Neural crest cell (in vitro differentiated cells): Measurements from ENCODE around the gene SERGEF. TPM values are rescaled to one million over a fixed set of nuclear protein-coding genes. Genes with fewer than 3 reads are reported as not detected.
A peak's percentile ranks its signal among the peaks of the same experiment; 100 is the strongest.

Experiments
- DNase-seq: peaks from one replicate; pipeline ENCODE4 v3.0.0; 2021; ENCODE audit warnings: low read depth, mixed read lengths, low spot score
- H3K27ac Mint-ChIP-seq: one replicate; pipeline ENCODE4 v1.8.0; 2021; ENCODE audit warnings: mild to moderate bottlenecking, mixed read lengths; ENCODE audit not compliant: unreplicated experiment
- H3K27me3 Mint-ChIP-seq: 2 replicates; pipeline ENCODE4 v1.8.0; 2021; ENCODE audit warnings: low read depth, mild to moderate bottlenecking, mixed read lengths
- H3K36me3 Mint-ChIP-seq: 2 replicates; pipeline ENCODE4 v1.8.0; 2021; ENCODE audit warnings: low read depth, mild to moderate bottlenecking, mixed read lengths
- H3K4me1 Mint-ChIP-seq: 2 replicates; pipeline ENCODE4 v1.8.0; 2021; ENCODE audit warnings: mixed read lengths
- H3K4me3 Mint-ChIP-seq: one replicate; pipeline ENCODE4 v1.8.0; 2021; ENCODE audit warnings: mild to moderate bottlenecking, mixed read lengths
- H3K9me3 Mint-ChIP-seq: 2 replicates; pipeline ENCODE4 v1.8.0; 2021; ENCODE audit warnings: mixed read lengths
- CTCF ChIP-seq: fragments of 200-600 bp; sonication (generic); conservative IDR thresholded peaks from 2 replicates; pipeline ENCODE4 v1.5.0; 2021; ENCODE audit warnings: antibody characterized with exemption, mild to moderate bottlenecking
- total RNA-seq: library from RNA; stranded (reverse); gene quantifications from 2 replicates; pipeline ENCODE4 v1.2.1, GENCODE V29; 2021

Gene SERGEF
- total RNA-seq, 1 donor from 2014 or later, result 29.6 TPM

GRCh38 chr11:17743026-17743807, 269.6 kb downstream of the SERGEF start:
- H3K27ac Mint-ChIP-seq, result no peak overlapping the region
- DNase-seq, result no peak
- no peaks in the 10 kb centered on the region for H3K9me3 Mint-ChIP-seq
- H3K36me3 Mint-ChIP-seq, result no peaks in the 10 kb centered on the region
- peak overlapping the region; percentile 13 for H3K4me3 Mint-ChIP-seq
- H3K4me1 Mint-ChIP-seq, result peaks cover 16% of the 10 kb centered on the region
- no peaks in the 10 kb centered on the region for H3K27me3 Mint-ChIP-seq
- no peak for TF ChIP-seq CTCF

GRCh38 chr11:17742019-17742418, 270.8 kb downstream of the SERGEF start:
- no peak for DNase-seq
- H3K27ac Mint-ChIP-seq, result peak overlapping the region; percentile 52
- H3K9me3 Mint-ChIP-seq, result no peaks in the 10 kb centered on the region
- no peak for TF ChIP-seq CTCF
- no peaks in the 10 kb centered on the region for H3K36me3 Mint-ChIP-seq
- H3K4me1 Mint-ChIP-seq, result peaks cover 22% of the 10 kb centered on the region
- no peak overlapping the region for H3K4me3 Mint-ChIP-seq
- peaks cover under 1% of the 10 kb centered on the region for H3K27me3 Mint-ChIP-seq

GRCh38 chr11:17741487-17741886, 271.4 kb downstream of the SERGEF start:
- Mint-ChIP-seq H3K9me3 (no peaks in the 10 kb centered on the region), H3K27ac (no peak overlapping the region), H3K27me3 (peaks cover 5% of the 10 kb centered on the region), H3K4me3 (no peak overlapping the region), H3K4me1 (peaks cover 28% of the 10 kb centered on the region), H3K36me3 (no peaks in the 10 kb centered on the region)
- no peak for DNase-seq
- no peak for TF ChIP-seq CTCF

- H3K27ac Mint-ChIP-seq, result no peak overlapping the region
- H3K9me3 Mint-ChIP-seq, result no peaks in the 10 kb centered on the region
Measured at GRCh38 chr11:17740649-17741235, 272.1 kb downstream of the SERGEF start.

GRCh38 chr11:17739945-17740338, 272.9 kb downstream of the SERGEF start:
- Mint-ChIP-seq H3K36me3 (no peaks in the 10 kb centered on the region), H3K4me3 (no peak overlapping the region)
- TF ChIP-seq CTCF, result no peak

More at GRCh38 chr11:17740649-17741235, 272.1 kb downstream of the SERGEF start:
- TF ChIP-seq CTCF, result no peak
- no peaks in the 10 kb centered on the region for H3K36me3 Mint-ChIP-seq
- no peak for DNase-seq
- H3K27me3 Mint-ChIP-seq, result peaks cover 5% of the 10 kb centered on the region
- H3K4me3 Mint-ChIP-seq, result peak overlapping the region; percentile 28
- peaks cover 29% of the 10 kb centered on the region for H3K4me1 Mint-ChIP-seq

More at GRCh38 chr11:17739945-17740338, 272.9 kb downstream of the SERGEF start:
- Mint-ChIP-seq H3K4me1 (peaks cover 29% of the 10 kb centered on the region), H3K27me3 (peaks cover 5% of the 10 kb centered on the region), H3K9me3 (no peaks in the 10 kb centered on the region), H3K27ac (no peak overlapping the region)
- no peak for DNase-seq
